RWPE1 (cell line): Measurements from ENCODE around the gene TENT4B.

ENCODE experiments used
- CTCF ChIA-PET: fragments of 350-600 bp; sonication (Branson Sonifier 250); formaldehyde crosslinking; extraction: SDS; loops from one replicate; lab custom pipeline; 2021; lab: Yijun Ruan, JAX
- POLR2A ChIA-PET: fragments of 400-600 bp; formaldehyde crosslinking; extraction: SDS; loops from one replicate; lab custom pipeline; 2020; ENCODE audit warnings: antibody characterized with exemption; ENCODE audit not compliant: low non-redundant PET; lab: Yijun Ruan, JAX
- DNase-seq: peaks from one replicate; pipeline ENCODE4 v3.0.0; 2012; ENCODE audit warnings: low spot score
- H3K27ac ChIP-seq: fragments of 450-650 bp; 2 replicates; pipeline ENCODE4 v1.5.1; 2017
- TF ChIP-seq, protein P1 (sequence below): fragments of 450-650 bp; conservative IDR thresholded peaks from 2 replicates; pipeline ENCODE4 v1.5.1; 2017; ENCODE audit warnings: low read depth, mild to moderate bottlenecking

The TENT4B gene

DNA sequence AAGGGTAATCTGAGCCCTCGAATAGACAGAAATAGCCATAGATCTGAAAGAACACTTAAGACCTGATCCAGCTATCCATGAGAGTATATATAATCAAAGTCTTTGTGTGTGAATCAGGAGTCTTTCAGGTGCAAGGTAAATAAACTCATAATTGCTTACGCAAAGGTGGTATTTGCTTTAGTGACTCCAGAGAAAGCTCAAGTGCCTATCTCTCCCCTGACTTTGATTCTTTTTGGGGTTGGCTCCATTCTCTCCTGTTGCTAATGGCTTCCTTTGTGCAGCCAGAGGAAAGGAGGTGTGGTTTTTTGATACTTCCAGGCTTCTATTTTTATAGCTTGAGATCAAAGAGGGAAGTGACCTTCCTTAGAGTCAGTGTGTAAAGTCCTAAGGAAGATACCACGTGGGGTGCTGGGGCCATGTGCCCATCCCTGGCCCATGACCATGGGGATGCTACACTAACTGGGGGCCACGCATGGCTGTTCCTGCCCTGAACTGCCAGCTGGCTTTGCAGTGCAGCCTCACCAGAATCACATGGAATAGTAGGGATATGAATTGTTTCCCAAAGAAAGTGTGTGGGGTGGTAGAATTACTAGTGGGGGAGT, 45.8 kb downstream of the TENT4B start:
- POLR2A ChIA-PET: no interaction called here
- 0 out of 2 replicates have a peak overlapping the region, but pooled peaks have one; percentile 45 for H3K27ac ChIP-seq
- CTCF ChIA-PET: interaction anchor here (0.6 to 1.1 kb wide), 2 partner anchors 15 to 70 kb away, joined by 3 read pairs; no protein-coding TSS in a partner anchor
- DNase-seq: no peak
- TF ChIP-seq, protein P1, sequence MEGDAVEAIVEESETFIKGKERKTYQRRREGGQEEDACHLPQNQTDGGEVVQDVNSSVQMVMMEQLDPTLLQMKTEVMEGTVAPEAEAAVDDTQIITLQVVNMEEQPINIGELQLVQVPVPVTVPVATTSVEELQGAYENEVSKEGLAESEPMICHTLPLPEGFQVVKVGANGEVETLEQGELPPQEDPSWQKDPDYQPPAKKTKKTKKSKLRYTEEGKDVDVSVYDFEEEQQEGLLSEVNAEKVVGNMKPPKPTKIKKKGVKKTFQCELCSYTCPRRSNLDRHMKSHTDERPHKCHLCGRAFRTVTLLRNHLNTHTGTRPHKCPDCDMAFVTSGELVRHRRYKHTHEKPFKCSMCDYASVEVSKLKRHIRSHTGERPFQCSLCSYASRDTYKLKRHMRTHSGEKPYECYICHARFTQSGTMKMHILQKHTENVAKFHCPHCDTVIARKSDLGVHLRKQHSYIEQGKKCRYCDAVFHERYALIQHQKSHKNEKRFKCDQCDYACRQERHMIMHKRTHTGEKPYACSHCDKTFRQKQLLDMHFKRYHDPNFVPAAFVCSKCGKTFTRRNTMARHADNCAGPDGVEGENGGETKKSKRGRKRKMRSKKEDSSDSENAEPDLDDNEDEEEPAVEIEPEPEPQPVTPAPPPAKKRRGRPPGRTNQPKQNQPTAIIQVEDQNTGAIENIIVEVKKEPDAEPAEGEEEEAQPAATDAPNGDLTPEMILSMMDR: no peak

DNA sequence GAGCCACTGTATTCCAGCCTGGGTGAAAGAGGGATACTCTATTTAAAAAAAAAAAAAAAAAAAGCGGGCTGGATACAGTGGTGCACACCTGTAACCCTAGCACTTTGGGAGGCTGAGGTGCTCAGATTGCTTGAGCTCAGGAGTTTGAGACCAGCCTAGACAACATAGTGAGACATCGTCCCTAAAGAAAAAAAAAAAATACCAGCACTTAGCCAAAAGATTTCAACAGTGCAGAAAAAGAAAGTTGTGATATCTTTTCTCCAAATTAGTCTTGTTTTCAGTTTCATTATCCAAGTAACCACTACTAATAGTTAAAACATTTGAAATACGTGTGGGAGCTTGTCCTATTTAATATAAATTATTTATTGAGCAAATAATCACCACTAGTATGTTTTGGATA, 48.7 kb downstream of the TENT4B start:
- POLR2A ChIA-PET: no interaction called here
- CTCF ChIA-PET: interaction anchor here (0.5 to 0.7 kb wide), 2 partner anchors 12 to 99 kb away, joined by 3 to 4 read pairs; no protein-coding TSS in a partner anchor
- no peak for DNase-seq
- peak overlapping the region; percentile 73 for H3K27ac ChIP-seq
- TF ChIP-seq, protein P1: no peak

DNA sequence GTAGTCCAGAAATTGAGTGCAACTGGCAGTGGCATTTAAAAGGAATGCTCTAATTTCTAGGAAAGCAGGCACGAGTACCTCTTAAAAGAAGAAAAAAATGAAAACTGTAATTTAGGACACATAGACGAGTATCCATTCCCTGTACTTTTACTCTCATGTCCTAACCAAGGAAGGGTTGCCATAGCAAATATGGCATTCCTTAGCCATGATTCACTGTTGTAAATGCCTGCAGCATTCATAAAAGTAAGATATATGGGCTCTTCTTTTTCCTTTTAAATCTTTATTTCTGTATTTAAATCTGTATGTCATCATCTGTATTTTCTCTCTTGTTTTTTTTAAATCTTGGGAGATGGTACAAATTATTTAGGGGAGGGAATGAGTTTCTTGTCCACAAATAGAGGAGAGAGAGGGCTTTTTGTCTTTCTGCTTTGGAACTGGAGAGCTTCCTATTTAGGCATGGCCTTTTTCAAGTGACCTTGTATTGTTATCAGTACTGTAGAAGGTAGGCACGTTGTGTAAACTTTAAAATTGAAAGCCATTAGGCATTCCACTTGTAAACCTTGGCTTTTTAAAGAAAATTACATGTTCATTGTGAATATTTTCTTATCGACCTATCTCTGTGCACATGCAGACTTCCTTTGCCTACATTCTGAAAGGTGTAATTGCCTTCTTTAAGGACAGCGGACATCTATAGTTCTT, 50.0 kb downstream of the TENT4B start:
- TF ChIP-seq, protein P1: no peak
- ChIA-PET CTCF (no interaction called here), POLR2A (no interaction called here)
- DNase-seq: peak; percentile 83
- H3K27ac ChIP-seq: peak overlapping the region; percentile 85

DNA sequence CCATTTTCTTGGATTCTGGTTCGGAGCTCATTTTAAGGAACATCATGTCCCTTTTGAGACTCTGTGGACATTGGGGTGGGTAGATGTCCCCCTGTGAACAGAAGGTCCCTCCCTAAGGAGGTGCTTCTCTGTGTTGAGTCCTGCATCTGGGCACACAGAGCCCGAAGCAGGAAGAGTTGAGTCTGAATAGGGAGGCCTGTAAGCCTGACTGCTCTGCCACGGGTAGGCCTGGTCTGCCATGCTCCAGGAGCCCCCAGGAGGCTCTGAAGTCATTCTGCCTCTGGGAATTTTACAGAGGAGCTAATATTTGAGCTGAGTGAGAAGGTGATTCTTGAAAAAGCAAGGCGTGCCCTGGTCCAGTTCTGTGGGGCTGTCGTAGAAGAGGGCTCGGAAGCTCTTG, 50.6 kb downstream of the TENT4B start:
- TF ChIP-seq, protein P1: no peak
- POLR2A ChIA-PET: no interaction called here
- no peak for DNase-seq
- peak overlapping the region; percentile 85 for H3K27ac ChIP-seq
- CTCF ChIA-PET: no interaction called here

DNA sequence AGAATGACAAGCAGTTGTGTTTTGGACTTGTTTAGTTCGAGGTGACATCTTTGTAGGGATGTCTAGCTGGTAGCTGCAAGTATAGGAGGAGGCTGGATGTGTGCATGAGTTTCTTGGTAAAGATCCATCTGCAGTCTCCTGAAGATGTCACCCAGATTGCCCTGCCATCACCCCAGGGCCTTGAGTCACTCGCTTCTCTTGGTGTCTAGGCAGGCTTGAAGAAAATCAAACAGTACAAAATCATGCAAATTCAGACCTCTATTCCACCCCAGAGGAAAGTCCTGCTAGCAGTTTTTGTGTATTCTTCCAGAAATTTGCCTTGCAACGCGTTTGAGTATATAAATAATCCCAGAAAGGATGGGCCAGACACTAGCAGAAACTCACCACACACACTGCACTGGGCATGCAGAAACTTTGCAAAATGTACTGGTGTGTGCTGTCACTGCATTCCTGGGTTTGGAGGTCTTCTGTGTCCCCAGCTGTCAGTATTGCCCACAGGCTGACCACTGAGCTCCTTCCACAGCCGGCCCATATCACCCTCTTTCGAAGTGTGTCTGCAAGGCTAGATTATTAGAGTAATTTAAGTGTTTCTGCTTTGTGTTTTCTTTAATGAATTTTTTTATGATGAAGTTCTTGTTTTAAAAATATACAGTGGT, 51.5 kb downstream of the TENT4B start:
- ChIA-PET POLR2A (no interaction called here), CTCF (no interaction called here)
- no peak for DNase-seq

DNA sequence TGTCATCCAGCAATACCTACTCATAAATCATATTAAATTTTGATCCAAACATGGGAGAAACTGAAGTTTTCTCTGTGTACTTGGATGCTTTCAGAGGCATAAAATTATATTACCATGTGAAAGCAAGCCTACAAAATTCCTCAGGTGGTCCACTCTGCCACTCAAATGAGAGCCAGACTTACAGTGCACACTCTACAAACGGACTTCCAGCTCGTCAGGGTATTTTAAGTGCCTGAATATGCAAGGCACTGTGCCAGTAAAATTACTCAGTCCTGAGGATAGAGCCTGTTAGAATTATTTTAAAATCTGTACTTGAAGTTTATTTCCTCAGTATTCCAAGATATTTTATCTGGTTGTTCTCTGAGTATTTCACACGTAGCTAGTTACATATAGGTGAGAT, 54.5 kb downstream of the TENT4B start:
- ChIA-PET POLR2A (no interaction called here), CTCF (interaction anchor here (0.9 kb wide), 1 partner anchor 56 kb away, joined by 5 read pairs; no protein-coding TSS in a partner anchor)

More for the DNA sequence above, 51.5 kb downstream of the TENT4B start:
- TF ChIP-seq, protein P1: no peak
- H3K27ac ChIP-seq: peak overlapping the region; percentile 49

More for the DNA sequence above, 54.5 kb downstream of the TENT4B start:
- DNase-seq: no peak
- TF ChIP-seq, protein P1: no peak
- peak overlapping the region; percentile 62 for H3K27ac ChIP-seq
